ENCODE data around the gene SERP2. TPM values are rescaled to one million over a fixed set of nuclear protein-coding genes. Genes with fewer than 3 reads are reported as not detected.

Gene SERP2
- total and polyA plus RNA-seq, 10 of the 15 experiments (the other 5 are each of a cell fraction or from before 2014, with no cell fraction given) = not detected

- ChIA-PET RAD21 (ENCODE audit: unreplicated experiment) (no interaction called here), POLR2A (interaction anchor here (0.5 kb wide), 1 partner anchor 524 kb away, joined by 3 read pairs; no protein-coding TSS in a partner anchor), SMC1A (ENCODE audit: uncharacterized antibody, unreplicated experiment) (no interaction called here), CTCF (no interaction called here)
- WGBS (ENCODE audit: insufficient coverage, insufficient replicate concordance, low lambda C conversion rate, missing lambda C conversion rate) = 56% methylated on average over 3 of the region's 3 CpGs
- FAIRE-seq (no peak), DNase-seq (ENCODE audit: low read depth, low spot score) (no peak), ATAC-seq (no peak)
- Histone ChIP-seq H3K27ac (ENCODE audit: control insufficient read depth, insufficient read depth) (no peak overlapping the region), H2AFZ (ENCODE audit: control insufficient read depth, low read depth, low read length) (no peak overlapping the region), H3K4me3 (no peak overlapping the region), H4K20me1 (ENCODE audit: control insufficient read depth, insufficient read depth) (no peaks in the 10 kb centered on the region), H3K9ac (ENCODE audit: control insufficient read depth, insufficient read depth, low read length) (no peak overlapping the region), H3K4me2 (ENCODE audit: control insufficient read depth, insufficient read depth) (no peak overlapping the region), H3K79me2 (ENCODE audit: control insufficient read depth, insufficient read depth, low read length) (no peaks in the 10 kb centered on the region), H3K36me3 (ENCODE audit: control insufficient read depth in 2 of 2, insufficient read depth in 2 of 2, low read length in 1 of 2) (no peaks in the 10 kb centered on the region), H3K4me1 (ENCODE audit: control insufficient read depth, insufficient read depth, low read length) (no peaks in the 10 kb centered on the region), H3K9me3 (replicated peaks; ENCODE audit: control insufficient read depth, insufficient read depth, low read length) (no peaks in the 10 kb centered on the region), H3K27me3 (replicated peaks in 1 of 2; ENCODE audit: control insufficient read depth in 2 of 2, insufficient read depth in 2 of 2, low read length in 1 of 2) (no peaks in the 10 kb centered on the region)
- in situ Hi-C loops (cut with MboI) (no loop called here), intact Hi-C loops (cut with micrococcal nuclease; ENCODE audit: unreplicated experiment) (no loop called here)
- BruUV-seq (replicated peaks) = no TSS peak
- no peak for TF ChIP-seq STAT3 (IDR thresholded peaks at IDR 0.05; ENCODE audit: low read depth, low read length)
- TF ChIP-seq, protein P1, sequence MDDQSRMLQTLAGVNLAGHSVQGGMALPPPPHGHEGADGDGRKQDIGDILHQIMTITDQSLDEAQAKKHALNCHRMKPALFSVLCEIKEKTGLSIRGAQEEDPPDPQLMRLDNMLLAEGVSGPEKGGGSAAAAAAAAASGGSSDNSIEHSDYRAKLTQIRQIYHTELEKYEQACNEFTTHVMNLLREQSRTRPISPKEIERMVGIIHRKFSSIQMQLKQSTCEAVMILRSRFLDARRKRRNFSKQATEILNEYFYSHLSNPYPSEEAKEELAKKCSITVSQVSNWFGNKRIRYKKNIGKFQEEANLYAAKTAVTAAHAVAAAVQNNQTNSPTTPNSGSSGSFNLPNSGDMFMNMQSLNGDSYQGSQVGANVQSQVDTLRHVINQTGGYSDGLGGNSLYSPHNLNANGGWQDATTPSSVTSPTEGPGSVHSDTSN (IDR thresholded peaks at IDR 0.05; ENCODE audit: insufficient replicate concordance, low read depth, low read length) = no peak
- no peak for TF ChIP-seq RELA (IDR thresholded peaks at IDR 0.05; ENCODE audit: borderline replicate concordance, partially characterized antibody)
- no peak for TF ChIP-seq ZZZ3 (IDR thresholded peaks at IDR 0.05; ENCODE audit: control insufficient read depth, insufficient read length, low read depth)
- TF ChIP-seq, protein P2, sequence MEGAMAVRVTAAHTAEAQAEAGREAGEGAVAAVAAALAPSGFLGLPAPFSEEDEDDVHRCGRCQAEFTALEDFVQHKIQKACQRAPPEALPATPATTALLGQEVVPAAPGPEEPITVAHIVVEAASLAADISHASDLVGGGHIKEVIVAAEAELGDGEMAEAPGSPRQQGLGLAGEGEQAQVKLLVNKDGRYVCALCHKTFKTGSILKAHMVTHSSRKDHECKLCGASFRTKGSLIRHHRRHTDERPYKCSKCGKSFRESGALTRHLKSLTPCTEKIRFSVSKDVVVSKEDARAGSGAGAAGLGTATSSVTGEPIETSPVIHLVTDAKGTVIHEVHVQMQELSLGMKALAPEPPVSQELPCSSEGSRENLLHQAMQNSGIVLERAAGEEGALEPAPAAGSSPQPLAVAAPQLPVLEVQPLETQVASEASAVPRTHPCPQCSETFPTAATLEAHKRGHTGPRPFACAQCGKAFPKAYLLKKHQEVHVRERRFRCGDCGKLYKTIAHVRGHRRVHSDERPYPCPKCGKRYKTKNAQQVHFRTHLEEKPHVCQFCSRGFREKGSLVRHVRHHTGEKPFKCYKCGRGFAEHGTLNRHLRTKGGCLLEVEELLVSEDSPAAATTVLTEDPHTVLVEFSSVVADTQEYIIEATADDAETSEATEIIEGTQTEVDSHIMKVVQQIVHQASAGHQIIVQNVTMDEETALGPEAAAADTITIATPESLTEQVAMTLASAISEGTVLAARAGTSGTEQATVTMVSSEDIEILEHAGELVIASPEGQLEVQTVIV (IDR thresholded peaks at IDR 0.05; ENCODE audit: borderline replicate concordance, partially characterized antibody) = no peak
- no peak for TF ChIP-seq SMAD1 (IDR thresholded peaks at IDR 0.05; ENCODE audit: low read depth, partially characterized antibody)
- no peak for TF ChIP-seq ZBTB33 (IDR thresholded peaks at IDR 0.05)
Observed at GRCh38 chr13:44365008-44365407, 8.6 kb upstream of the SERP2 start.

Data from GM12878 (cell line).